K562 (cell line): Measurements from ENCODE around the gene FNBP1. TPM values are rescaled to one million over a fixed set of nuclear protein-coding genes. Genes with fewer than 3 reads are reported as not detected.

Source experiments
- ATAC-seq: fragments of 200-7000 bp; cut with Tn5 transposase; 3 replicates; pipeline ENCODE4 v1.9.1; 2020; ENCODE audit warnings: moderate library complexity
- BruUV-seq: library from RNA; stranded (reverse); fragments of 400-500 nt; replicated peaks from 2 replicates; lab custom pipeline; 2021; lab: Mats Ljungman, UMichigan
- CTCF ChIA-PET: fragments of 300-600 bp; formaldehyde crosslinking; extraction: SDS; loops from one replicate; lab custom pipeline; 2021; ENCODE audit warnings: low intra/inter-chr PET ratio; lab: Yijun Ruan, JAX
- POLR2A ChIA-PET: fragments of 300-600, 350-650 bp; sonication (Branson Sonifier 250); formaldehyde crosslinking; extraction: SDS; loops from one replicate; lab custom pipeline; 2021; ENCODE audit warnings: antibody characterized with exemption, inconsistent platforms; lab: Yijun Ruan, JAX
- DNase-seq, 4 experiments: peaks; one replicate each; pipeline versions ENCODE4 v3.0.0 to v3.0.0-alpha.2; 2011 to 2018; ENCODE audit warnings: low spot score in 3 of 4, mixed read lengths in 3 of 4; ENCODE audit errors: extremely low read depth in 1 of 4
- FAIRE-seq: peaks from 2 replicates; lab custom pipeline; 2011; peaks lifted over from hg19 to GRCh38; lab: Jason Lieb, UNC
- H2AFZ ChIP-seq: 2 replicates; pipeline ENCODE4 v1.6.0; 2011; ENCODE audit warnings: low read depth, low read length, control low read depth, inconsistent platforms
- H3K27ac ChIP-seq: fragments of 200-600 bp; 3 replicates; pipeline ENCODE4 v1.8.0; 2011; ENCODE audit warnings: low read depth, mild to moderate bottlenecking, control low read depth, inconsistent platforms, low read length, moderate library complexity, mixed read lengths; ENCODE audit errors: extremely low read depth
- H3K27me3 ChIP-seq, 2 experiments: fragments of 300-600 bp in 1 of 2; 2 replicates in 1 of 2; 3 replicates in 1 of 2; pipeline versions ENCODE4 v1.6.0 to v1.8.0; 2011; ENCODE audit warnings: inconsistent platforms in 2 of 2, low read length in 2 of 2, mild to moderate bottlenecking in 1 of 2, mixed read lengths in 1 of 2, moderate library complexity in 1 of 2; ENCODE audit not compliant: control insufficient read depth in 2 of 2, insufficient read depth in 2 of 2
- H3K36me3 ChIP-seq: fragments of 300-600 bp; 3 replicates; pipeline ENCODE4 v1.8.0; 2011; ENCODE audit warnings: mild to moderate bottlenecking, low read length, inconsistent platforms; ENCODE audit not compliant: control insufficient read depth, insufficient read depth
- H3K4me1 ChIP-seq, 2 experiments: fragments of 200-600 bp in 1 of 2; replicated peaks in 1 of 2; 2 replicates in 1 of 2; 3 replicates in 1 of 2; pipeline versions ENCODE4 v1.5.1 to v1.8.0; 2011; ENCODE audit warnings: inconsistent platforms in 2 of 2, low read length in 2 of 2, mild to moderate bottlenecking in 1 of 2, mixed read lengths in 1 of 2, moderate library complexity in 1 of 2; ENCODE audit not compliant: control insufficient read depth in 2 of 2, insufficient read depth in 2 of 2
- H3K4me2 ChIP-seq: 2 replicates; pipeline ENCODE4 v1.6.1; 2011; ENCODE audit warnings: low read length, control low read depth, inconsistent platforms, mixed read lengths; ENCODE audit not compliant: insufficient read depth
- H3K4me3 ChIP-seq: fragments of 200-600 bp; sonication (generic), shearing (Covaris generic); 2 replicates; pipeline ENCODE4 v1.5.1; 2016; ENCODE audit warnings: control low read depth, inconsistent platforms
- H3K79me2 ChIP-seq: fragments of 200-600 bp; 3 replicates; pipeline ENCODE4 v1.8.0; 2011; ENCODE audit warnings: low read length, inconsistent platforms; ENCODE audit not compliant: control insufficient read depth, insufficient read depth
- H3K9ac ChIP-seq, 2 experiments: 2 replicates each; pipeline versions ENCODE4 v1.6.0 to v1.6.1; 2011; ENCODE audit warnings: low read depth in 2 of 2, low read length in 2 of 2, control low read depth in 1 of 2, inconsistent platforms in 1 of 2, mild to moderate bottlenecking in 1 of 2, mixed read lengths in 1 of 2; ENCODE audit not compliant: insufficient read depth in 1 of 2
- H3K9me1 ChIP-seq: one replicate; pipeline ENCODE4 v1.6.0; 2011; ENCODE audit warnings: inconsistent platforms, mild to moderate bottlenecking, low read length, moderate library complexity; ENCODE audit not compliant: control insufficient read depth, insufficient read depth
- H3K9me3 ChIP-seq: replicated peaks from 2 replicates; pipeline ENCODE4 v1.5.1; 2011; ENCODE audit warnings: low read depth, low read length, inconsistent platforms; ENCODE audit not compliant: control insufficient read depth, insufficient read depth
- H4K20me1 ChIP-seq: replicated peaks from 2 replicates; pipeline ENCODE4 v1.6.1; 2011; ENCODE audit warnings: low read length, inconsistent platforms, mixed read lengths; ENCODE audit not compliant: control insufficient read depth, insufficient read depth
- ARID2 ChIP-seq: fragments of 450-650 bp; IDR thresholded peaks from 2 replicates; pipeline ENCODE4 v1.6.1; 2017; ENCODE audit warnings: antibody characterized with exemption, mild to moderate bottlenecking
- ATF3 ChIP-seq, 2 experiments: fragments of 450-650 bp in 1 of 2; sonication (generic) in 1 of 2; formaldehyde crosslinking in 1 of 2; IDR thresholded peaks in 1 of 2; conservative IDR thresholded peaks in 1 of 2; 2 replicates each; pipeline versions ENCODE4 v1.6.1 to v1.8.1; 2016 to 2023; ENCODE audit warnings: mild to moderate bottlenecking in 2 of 2, moderate library complexity in 2 of 2, inconsistent platforms in 1 of 2, missing genetic modification reagents in 1 of 2
- HIVEP1 ChIP-seq: fragments of 250-450 bp; sonication (Bioruptor Pico); IDR thresholded peaks from 2 replicates; pipeline ENCODE4 v1.4.0; 2020; ENCODE audit warnings: mild to moderate bottlenecking
- NFXL1 ChIP-seq: fragments of 450-650 bp; formaldehyde crosslinking; IDR thresholded peaks from 2 replicates; pipeline ENCODE4 v1.4.0; 2021; ENCODE audit warnings: mild to moderate bottlenecking
- NR2C1 ChIP-seq, 2 experiments: fragments of 450-650 bp; IDR thresholded peaks; 2 replicates each; pipeline ENCODE4 v1.6.1; 2017; ENCODE audit warnings: mild to moderate bottlenecking in 2 of 2, antibody characterized with exemption in 1 of 2, inconsistent platforms in 1 of 2, missing compliant biosample characterization in 1 of 2, missing genetic modification characterization in 1 of 2
- RBFOX2 ChIP-seq: fragments of 200-400 bp; formaldehyde crosslinking; IDR thresholded peaks from 2 replicates; pipeline ENCODE4 v1.6.1; 2017; ENCODE audit warnings: low read depth, mild to moderate bottlenecking, low read length, moderate library complexity
- SPI1 ChIP-seq: IDR thresholded peaks from 2 replicates; pipeline ENCODE4 v1.6.1; 2011; ENCODE audit warnings: low read depth, low read length, control low read depth, borderline replicate concordance
- TGIF2 ChIP-seq: sonication (generic); formaldehyde crosslinking; IDR thresholded peaks from 2 replicates; pipeline ENCODE4 v1.8.1; 2022; ENCODE audit warnings: mild to moderate bottlenecking, missing genetic modification reagents, moderate library complexity
- ZNF12 ChIP-seq: sonication (generic); formaldehyde crosslinking; IDR thresholded peaks from 2 replicates; pipeline ENCODE4 v1.4.0; 2020; ENCODE audit warnings: mild to moderate bottlenecking, missing genetic modification reagents
- ZNF140 ChIP-seq: fragments of 250-450 bp; sonication (Bioruptor Pico); IDR thresholded peaks from 2 replicates; pipeline ENCODE4 v1.8.0; 2021; ENCODE audit warnings: moderate library complexity, mild to moderate bottlenecking, inconsistent platforms
- ZNF316 ChIP-seq: fragments of 450-650 bp; IDR thresholded peaks from 2 replicates; pipeline ENCODE4 v1.6.1; 2016
- ZNF592 ChIP-seq: fragments of 450-650 bp; IDR thresholded peaks from 2 replicates; pipeline ENCODE4 v1.6.1; 2017; ENCODE audit warnings: antibody characterized with exemption, mild to moderate bottlenecking
- WGBS: fragments of 100-300 bp; shearing (Covaris generic); methylation state at CpG from one replicate; pipeline ENCODE4 v1.1.6; 2016; ENCODE audit warnings: low coverage, mixed read lengths; ENCODE audit not compliant: insufficient coverage; ENCODE audit errors: missing lambda C conversion rate; 5-methylcytosine and 5-hydroxymethylcytosine counted together
- in situ Hi-C: fragments of 300-500 bp; cut with MboI; formaldehyde crosslinking; loops from 4 replicates; pipeline ENCODE4 v1.15.0; 2018; ENCODE audit warnings: inconsistent platforms, mixed read lengths
- intact Hi-C: fragments of 100-400 bp; cut with micrococcal nuclease; formaldehyde crosslinking; loops from 2 replicates; pipeline ENCODE4 v1.14.2; 2022
- polyA plus RNA-seq, 8 experiments: library from polyadenylated mRNA; depleted of rRNA in 4 of 8; stranded (reverse) in 5 of 8; unstranded in 3 of 8; fragments of >200 nt; fragmentation: Nextera tagmentation in 2 of 8; fragmentation: Illumina TruSeq in 1 of 8; extraction: Ambion mirVana in 2 of 8; extraction: Trizol in 1 of 8; gene quantifications; 2 replicates each; pipeline versions ENCODE4 v1.2.1 to v1.2.3, GENCODE V29; 2011 to 2014; ENCODE audit warnings: inconsistent platforms in 1 of 8, missing spikeins in 1 of 8
- total RNA-seq, 7 experiments: library from RNA; depleted of rRNA in 6 of 7; stranded (reverse); fragments of >200 nt in 6 of 7; fragmentation: Illumina TruSeq in 2 of 7; extraction: Trizol in 2 of 7; gene quantifications; 2 replicates each; pipeline versions ENCODE4 v1.2.1 to v1.2.3, GENCODE V29; 2011 to 2021; ENCODE audit warnings: low replicate concordance in 1 of 7

The FNBP1 gene
- total and polyA plus RNA-seq, 9 of the 15 experiments (the other 6 are each of a cell fraction or from before 2014, with no cell fraction given): 1.8 to 14.9 (median 7.6) TPM

- Histone ChIP-seq H3K9ac (no peak overlapping the region), H3K9me3 (no peaks in the 10 kb centered on the region), H4K20me1 (no peaks in the 10 kb centered on the region), H3K27me3 (no peaks in the 10 kb centered on the region), H3K9me1 (no peaks in the 10 kb centered on the region), H3K36me3 (no peaks in the 10 kb centered on the region), H3K4me1 (no peaks in the 10 kb centered on the region), H2AFZ (no peak overlapping the region), H3K79me2 (no peaks in the 10 kb centered on the region), H3K4me2 (no peak overlapping the region), H3K4me3 (no peak overlapping the region), H3K27ac (no peak overlapping the region)
- no TSS peak for BruUV-seq
- no peak for TF ChIP-seq ZNF140 (CRISPR knock-in tag)
- peak; percentile 13; the same call in 1 of the 2 replicates for TF ChIP-seq ZNF316
- no peak for TF ChIP-seq NR2C1 (IDR thresholded peaks at IDR 0.05)
- TF ChIP-seq NR2C1 (tag; IDR thresholded peaks at IDR 0.05): no peak
- POLR2A ChIA-PET: interaction anchor here (0.5 to 1.7 kb wide), 4 partner anchors 9 to 42 kb away, joined by 4 to 6 read pairs (median 6); no protein-coding TSS in a partner anchor
- CTCF ChIA-PET: no interaction called here
- in situ Hi-C loops: no loop called here
- FAIRE-seq (no peak), DNase-seq (no peak), ATAC-seq (no peak)
- intact Hi-C loops: no loop called here
- 37% methylated on average over 3 of the region's 3 CpGs for WGBS
These were observed 123.1 kb downstream of the FNBP1 start for GRCh38 chr9:129919841-129920240.

GRCh38 chr9:129919277-129919676 is 123.7 kb downstream of the FNBP1 start:
- no peaks in the 10 kb centered on the region for H3K79me2 ChIP-seq
- H3K4me2 ChIP-seq: no peak overlapping the region
- H3K9me1 ChIP-seq: no peaks in the 10 kb centered on the region
- ChIA-PET CTCF (no interaction called here), POLR2A (interaction anchor here (0.6 to 1.7 kb wide), 4 partner anchors 9 to 1105 kb away, joined by 3 to 6 read pairs (median 4); no protein-coding TSS in a partner anchor)
- no peak for ATAC-seq
- no peak overlapping the region for H2AFZ ChIP-seq
- in situ Hi-C loops (no loop called here), intact Hi-C loops (no loop called here)
- H3K27ac ChIP-seq: no peak overlapping the region
- no peak overlapping the region for H3K4me3 ChIP-seq
- BruUV-seq: no TSS peak
- 35% methylated on average over 3 of the region's 3 CpGs for WGBS
- DNase-seq: no peak
- no peak for FAIRE-seq
- H3K36me3 ChIP-seq: no peaks in the 10 kb centered on the region
- H3K9ac ChIP-seq: no peak overlapping the region
- no peaks in the 10 kb centered on the region for H3K4me1 ChIP-seq
- H4K20me1 ChIP-seq: no peaks in the 10 kb centered on the region
- no peaks in the 10 kb centered on the region for H3K9me3 ChIP-seq
- H3K27me3 ChIP-seq: no peaks in the 10 kb centered on the region
- TF ChIP-seq ATF3 (IDR thresholded peaks at IDR 0.05) (no peak), ATF3 (CRISPR knock-in tag; conservative IDR thresholded peaks at IDR 0.05) (no peak), ARID2 (no peak), RBFOX2 (no peak), ZNF12 (CRISPR knock-in tag) (no peak), TGIF2 (CRISPR knock-in tag) (no peak), NFXL1 (CRISPR knock-in tag) (no peak), HIVEP1 (CRISPR knock-in tag) (no peak), SPI1 (no peak), ZNF592 (no peak)
